ENCODE data around the gene EVI2B. TPM values are rescaled to one million over a fixed set of nuclear protein-coding genes. Genes with fewer than 3 reads are reported as not detected.

EVI2B gene
- total RNA-seq, 1 experiment from 2014 or later = not detected

- Histone ChIP-seq H3K23me2 (ENCODE audit: insufficient read length, low read depth, low read length, poor library complexity, severe bottlenecking) (no peaks in the 10 kb centered on the region), H2AFZ (ENCODE audit: low read length) (no peak overlapping the region), H3K4ac (ENCODE audit: low read depth, low read length) (no peak overlapping the region), H2BK15ac (ENCODE audit: low read depth, low read length) (no peak overlapping the region), H3K18ac (ENCODE audit: insufficient read length, low read depth, low read length) (no peak overlapping the region), H3K4me2 (ENCODE audit: insufficient read depth, insufficient read length, low read length) (no peak overlapping the region), H4K5ac (ENCODE audit: insufficient read length, low read depth, low read length) (no peak overlapping the region), H3T11ph (ENCODE audit: low read length) (no peak overlapping the region), H2BK12ac (ENCODE audit: insufficient read length, low read depth, low read length) (no peak overlapping the region), H3K27me3 (ENCODE audit: insufficient read depth, low read length) (no peaks in the 10 kb centered on the region), H2BK5ac (ENCODE audit: insufficient read length, low read length) (no peak overlapping the region), H3K4me1 (ENCODE audit: insufficient read depth, low read length) (no peaks in the 10 kb centered on the region), H2BK120ac (ENCODE audit: low read depth, low read length, poor library complexity, severe bottlenecking) (no peak overlapping the region), H3K56ac (ENCODE audit: insufficient read length, low read depth, low read length) (no peak overlapping the region), H3K79me2 (ENCODE audit: insufficient read depth, low read length) (no peaks in the 10 kb centered on the region), H2BK20ac (ENCODE audit: low read depth, low read length, poor library complexity, severe bottlenecking) (no peak overlapping the region), H3K14ac (ENCODE audit: insufficient read depth, low read length) (no peak overlapping the region), H2AK5ac (ENCODE audit: insufficient read length, low read length) (no peak overlapping the region), H3K9me3 (ENCODE audit: control insufficient read depth, low read depth, low read length) (no peaks in the 10 kb centered on the region), H3K23ac (ENCODE audit: insufficient read length, low read depth, low read length) (no peak overlapping the region), H3K79me1 (ENCODE audit: insufficient read depth, low read depth, low read length, poor library complexity, severe bottlenecking) (no peaks in the 10 kb centered on the region), H4K20me1 (ENCODE audit: control insufficient read depth, insufficient read depth, insufficient read length) (no peaks in the 10 kb centered on the region), H4K8ac (replicated peaks; ENCODE audit: insufficient read length, low read depth, low read length) (no peak overlapping the region), H3K9ac (ENCODE audit: extremely low read depth, insufficient read length, low read length) (no peak overlapping the region), H4K91ac (ENCODE audit: insufficient read length, low read depth, low read length) (no peak overlapping the region), H3K27ac (ENCODE audit: insufficient read length, low read depth, low read length) (peak overlapping the region; percentile 68)
- no peak for DNase-seq
- WGBS (ENCODE audit: extremely low coverage, insufficient read length, low lambda C conversion rate) = no CpG with 5 or more reads among the region's 5 CpGs
- H3K27me3 Mint-ChIP-seq (ENCODE audit: low read depth) = no peaks in the 10 kb centered on the region
- no peaks in the 10 kb centered on the region for H3K36me3 Mint-ChIP-seq (ENCODE audit: insufficient read depth in 1 of 3, low read depth in 3 of 3)
- H3K9me3 Mint-ChIP-seq = no peaks in the 10 kb centered on the region
- H3K4me1 Mint-ChIP-seq = peaks cover 5 to 8% of the 10 kb centered on the region in 2 experiments
- TF ChIP-seq CTCF (conservative IDR thresholded peaks at IDR 0.05) = no peak
- H3K27ac Mint-ChIP-seq = peak overlapping the region in 1 of 3 experiments; percentile 39; a peak in 1 of 7 replicates
- H3K4me3 Mint-ChIP-seq = no peak overlapping the region
Observed at GRCh38 chr17:31318851-31319661, 5.2 kb upstream of the EVI2B start.
